ENCODE measurements around the gene IL24. TPM values are rescaled to one million over a fixed set of nuclear protein-coding genes. Genes with fewer than 3 reads are reported as not detected.

The IL24 gene
- total RNA-seq, 4 donors from 2014 or later: 1.7 TPM; not detected in 3

GRCh38 chr1:206883876-206884275 lies 13.4 kb upstream of the IL24 start:
- Histone ChIP-seq H3K4me3 (no peak overlapping the region), H3K27me3 (peaks cover 0 to 16% (median 0%) of the 10 kb centered on the region in 4 donors), H3K36me3 (no peaks in the 10 kb centered on the region), H3K27ac (replicated peaks in 1 of 4) (no peak overlapping the region), H3K4me1 (no peaks in the 10 kb centered on the region), H3K9me3 (peaks cover 0 to 2% (median 0%) of the 10 kb centered on the region in 4 donors)
- no peak for TF ChIP-seq POLR2AphosphoS5 (IDR thresholded peaks at IDR 0.05)
- TF ChIP-seq CTCF (IDR thresholded peaks at IDR 0.05): no peak
- no peak for TF ChIP-seq POLR2A (IDR thresholded peaks at IDR 0.05; ENCODE audit: low read depth)
- TF ChIP-seq EP300 (IDR thresholded peaks at IDR 0.05): no peak
- no peak for DNase-seq (ENCODE audit: extremely low spot score)
- intact Hi-C loops (cut with DNase I): no loop called here
- 100% methylated on average over 2 of the region's 2 CpGs for WGBS

DNA sequence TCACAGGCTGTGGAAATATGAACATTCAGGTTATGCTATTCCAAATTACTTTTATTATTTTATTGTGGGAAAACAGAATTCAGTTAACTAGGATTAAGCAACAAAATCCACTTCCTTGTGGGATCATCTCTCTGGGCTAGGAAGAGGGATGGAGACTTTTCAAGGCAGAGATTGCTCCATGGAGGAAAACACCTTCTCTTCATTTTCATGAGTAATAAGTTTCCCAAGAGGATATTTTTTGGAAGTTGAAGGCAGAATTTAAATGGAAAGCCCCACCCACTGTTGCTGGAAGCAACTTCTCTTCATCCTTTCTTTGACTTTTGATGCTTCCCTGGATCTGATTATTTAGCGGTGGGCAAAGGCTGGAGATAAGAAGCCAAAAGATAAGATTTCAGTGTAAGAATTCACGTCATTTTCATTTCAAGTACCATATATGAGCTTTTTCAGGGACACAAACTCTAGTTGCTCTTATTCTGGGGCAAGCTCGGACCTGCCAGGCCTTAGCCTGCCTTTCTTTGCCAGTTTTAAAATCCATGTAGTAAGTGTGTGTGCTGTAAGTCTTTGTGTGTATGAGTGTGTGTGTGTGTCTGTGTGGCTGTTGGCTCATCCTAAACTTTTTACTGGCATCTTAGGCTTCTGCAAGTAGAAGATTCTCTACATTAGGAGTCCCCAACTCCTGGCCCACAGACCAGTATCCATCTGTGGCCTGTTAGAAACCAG lies 11.7 kb upstream of the IL24 start:
- intact Hi-C loops (cut with DNase I): no loop called here
- Histone ChIP-seq H3K27me3 (peaks cover 0 to 23% (median 0%) of the 10 kb centered on the region in 4 donors), H3K4me1 (no peaks in the 10 kb centered on the region), H3K4me3 (no peak overlapping the region), H3K36me3 (no peaks in the 10 kb centered on the region), H3K9me3 (no peaks in the 10 kb centered on the region), H3K27ac (replicated peaks in 1 of 4) (no peak overlapping the region)
- 83% methylated on average over 3 of the region's 3 CpGs for WGBS
- TF ChIP-seq EP300 (IDR thresholded peaks at IDR 0.05) (no peak), POLR2AphosphoS5 (IDR thresholded peaks at IDR 0.05) (no peak), CTCF (IDR thresholded peaks at IDR 0.05) (no peak), POLR2A (IDR thresholded peaks at IDR 0.05; ENCODE audit: low read depth) (no peak)
- no peak for DNase-seq (ENCODE audit: extremely low spot score)

DNA sequence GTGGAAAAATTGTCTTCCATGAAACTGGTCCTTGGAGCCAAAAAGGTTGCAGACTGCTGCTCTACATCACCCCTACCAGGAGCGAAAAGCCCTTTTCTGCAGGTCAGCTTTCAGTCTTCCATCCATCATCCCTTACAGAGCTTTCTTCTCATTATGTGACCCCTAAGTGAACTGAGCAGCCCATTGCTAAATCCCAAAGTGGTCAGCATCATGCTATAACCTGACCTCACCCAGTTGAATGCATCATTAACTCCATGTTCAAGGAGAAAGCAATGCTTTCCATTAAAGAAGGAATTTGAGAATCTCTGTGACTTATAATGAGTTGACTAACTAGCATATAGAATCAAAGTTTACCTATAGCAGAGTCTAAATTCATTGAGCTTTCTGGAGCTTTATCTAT lies 10.4 kb upstream of the IL24 start:
- intact Hi-C loops (cut with DNase I): no loop called here
- Histone ChIP-seq H3K27ac (replicated peaks in 1 of 4) (no peak overlapping the region), H3K4me3 (no peak overlapping the region), H3K4me1 (no peaks in the 10 kb centered on the region), H3K27me3 (peaks cover 0 to 36% (median 0%) of the 10 kb centered on the region in 4 donors), H3K9me3 (no peaks in the 10 kb centered on the region), H3K36me3 (no peaks in the 10 kb centered on the region)
- whole genome bisulfite sequencing: 63% methylated on average over 1 of the region's 1 CpG
- no peak for TF ChIP-seq POLR2A (IDR thresholded peaks at IDR 0.05; ENCODE audit: low read depth)
- no peak for DNase-seq (ENCODE audit: extremely low spot score)

- Histone ChIP-seq H3K4me3 (no peak overlapping the region), H3K4me1 (no peaks in the 10 kb centered on the region), H3K27me3 (peaks cover 0 to 37% (median 0%) of the 10 kb centered on the region in 4 donors), H3K9me3 (no peaks in the 10 kb centered on the region), H3K36me3 (no peaks in the 10 kb centered on the region), H3K27ac (replicated peaks in 1 of 4) (no peak overlapping the region)
- 35% methylated on average over 4 of the region's 4 CpGs for whole genome bisulfite sequencing
- intact Hi-C loops (cut with DNase I): no loop called here
- no peak for DNase-seq (ENCODE audit: extremely low spot score)
- TF ChIP-seq CTCF (IDR thresholded peaks at IDR 0.05) (no peak), POLR2AphosphoS5 (IDR thresholded peaks at IDR 0.05) (no peak), EP300 (IDR thresholded peaks at IDR 0.05) (no peak), POLR2A (IDR thresholded peaks at IDR 0.05; ENCODE audit: low read depth) (no peak)
These were observed 9.5 kb upstream of the IL24 start for GRCh38 chr1:206887701-206888100.

- peaks cover 0 to 29% (median 0%) of the 10 kb centered on the region in 4 donors for H3K27me3 ChIP-seq
- H3K4me1 ChIP-seq: peaks cover 0 to 1% (median under 1%) of the 10 kb centered on the region in 4 donors
- intact Hi-C loops (cut with DNase I): no loop called here
- no peaks in the 10 kb centered on the region for H3K9me3 ChIP-seq
- no peak overlapping the region for H3K4me3 ChIP-seq
- H3K36me3 ChIP-seq: no peaks in the 10 kb centered on the region
- no peak for DNase-seq (ENCODE audit: extremely low spot score)
- TF ChIP-seq CTCF (IDR thresholded peaks at IDR 0.05): no peak
- TF ChIP-seq POLR2AphosphoS5 (IDR thresholded peaks at IDR 0.05): no peak
- no peak for TF ChIP-seq POLR2A (IDR thresholded peaks at IDR 0.05; ENCODE audit: low read depth)
- TF ChIP-seq EP300 (IDR thresholded peaks at IDR 0.05): no peak
- H3K27ac ChIP-seq (replicated peaks in 1 of 4): no peak overlapping the region
- WGBS: 73% methylated on average over 15 of the region's 15 CpGs
These were observed 6.8 kb upstream of the IL24 start for GRCh38 chr1:206890125-206891060.

All from esophagus muscularis mucosa (tissue), 4 donors.